ENCODE results near the gene ME2.
A peak's percentile ranks its signal among the peaks of the same experiment; 100 is the strongest.

The ME2 gene

DNA sequence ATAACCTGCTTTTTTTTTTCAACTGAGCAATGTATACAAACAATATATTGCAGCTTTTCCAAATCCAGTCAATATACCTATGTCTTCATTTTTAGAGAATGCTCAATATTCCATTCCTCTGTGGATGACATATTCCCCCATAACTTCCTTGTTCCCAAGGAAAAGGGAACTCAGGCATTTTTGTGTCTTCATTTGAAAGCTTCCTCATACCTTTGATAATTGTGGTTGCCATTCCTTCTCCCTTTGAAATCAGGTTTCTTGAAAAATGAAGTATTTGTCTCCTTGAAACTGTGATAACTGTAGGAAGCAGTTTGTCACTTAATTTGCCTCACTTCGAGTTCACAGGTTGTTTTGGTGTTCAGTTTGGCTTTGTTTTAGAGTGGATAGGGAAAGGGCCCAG, 102.5 kb downstream of the ME2 start:
- no peak overlapping the region for H3K4me3 ChIP-seq (ENCODE audit: low read depth, low read length)
- in situ Hi-C loops (cut with HindIII; ENCODE audit: low sequenced_read_pairs) = no loop called here
- TF ChIP-seq, protein P1, sequence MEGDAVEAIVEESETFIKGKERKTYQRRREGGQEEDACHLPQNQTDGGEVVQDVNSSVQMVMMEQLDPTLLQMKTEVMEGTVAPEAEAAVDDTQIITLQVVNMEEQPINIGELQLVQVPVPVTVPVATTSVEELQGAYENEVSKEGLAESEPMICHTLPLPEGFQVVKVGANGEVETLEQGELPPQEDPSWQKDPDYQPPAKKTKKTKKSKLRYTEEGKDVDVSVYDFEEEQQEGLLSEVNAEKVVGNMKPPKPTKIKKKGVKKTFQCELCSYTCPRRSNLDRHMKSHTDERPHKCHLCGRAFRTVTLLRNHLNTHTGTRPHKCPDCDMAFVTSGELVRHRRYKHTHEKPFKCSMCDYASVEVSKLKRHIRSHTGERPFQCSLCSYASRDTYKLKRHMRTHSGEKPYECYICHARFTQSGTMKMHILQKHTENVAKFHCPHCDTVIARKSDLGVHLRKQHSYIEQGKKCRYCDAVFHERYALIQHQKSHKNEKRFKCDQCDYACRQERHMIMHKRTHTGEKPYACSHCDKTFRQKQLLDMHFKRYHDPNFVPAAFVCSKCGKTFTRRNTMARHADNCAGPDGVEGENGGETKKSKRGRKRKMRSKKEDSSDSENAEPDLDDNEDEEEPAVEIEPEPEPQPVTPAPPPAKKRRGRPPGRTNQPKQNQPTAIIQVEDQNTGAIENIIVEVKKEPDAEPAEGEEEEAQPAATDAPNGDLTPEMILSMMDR (IDR thresholded peaks at IDR 0.05; ENCODE audit: low read depth, low read length, missing control alignments) = no peak
- no peak for DNase-seq (ENCODE audit: low read depth)

DNA sequence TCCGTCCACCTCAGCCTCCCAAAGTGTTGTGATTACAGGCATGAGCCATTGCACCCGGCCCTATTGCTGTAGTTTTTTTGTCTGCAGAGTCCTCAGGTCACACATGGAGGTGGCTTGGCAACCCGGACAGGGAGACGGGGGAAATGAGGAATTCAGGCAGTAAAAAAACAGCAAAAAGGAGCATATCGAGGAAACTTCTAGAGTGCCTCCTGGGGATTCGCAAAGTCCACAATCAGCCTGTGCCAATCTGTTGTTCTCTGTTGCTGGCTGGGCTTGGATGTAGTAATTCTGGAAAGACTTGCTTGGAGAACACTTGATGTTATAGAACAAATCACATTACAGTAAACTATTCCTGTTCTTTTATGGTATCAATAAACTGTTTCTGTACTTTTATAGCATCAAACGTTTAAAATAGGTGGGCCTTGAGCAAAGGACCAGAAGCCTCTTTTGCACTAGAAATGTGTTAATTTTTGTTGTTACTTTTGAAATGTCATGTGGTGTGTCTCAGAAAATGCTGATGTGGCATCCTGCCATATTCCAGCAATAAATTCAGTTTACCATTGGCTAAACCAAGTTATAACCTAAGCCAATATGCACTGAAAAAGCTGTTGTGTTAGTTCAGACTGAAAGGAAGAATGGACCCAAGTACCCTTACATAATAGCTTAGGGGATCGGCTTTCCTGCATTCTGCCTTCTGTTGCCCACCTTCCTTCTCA, 103.3 kb downstream of the ME2 start:
- TF ChIP-seq, protein P1 (IDR thresholded peaks at IDR 0.05; ENCODE audit: low read depth, low read length, missing control alignments) = no peak
- no peak for DNase-seq (ENCODE audit: low read depth)
- in situ Hi-C loops (cut with HindIII; ENCODE audit: low sequenced_read_pairs) = no loop called here
- H3K4me3 ChIP-seq (ENCODE audit: low read depth, low read length) = no peak overlapping the region

DNA sequence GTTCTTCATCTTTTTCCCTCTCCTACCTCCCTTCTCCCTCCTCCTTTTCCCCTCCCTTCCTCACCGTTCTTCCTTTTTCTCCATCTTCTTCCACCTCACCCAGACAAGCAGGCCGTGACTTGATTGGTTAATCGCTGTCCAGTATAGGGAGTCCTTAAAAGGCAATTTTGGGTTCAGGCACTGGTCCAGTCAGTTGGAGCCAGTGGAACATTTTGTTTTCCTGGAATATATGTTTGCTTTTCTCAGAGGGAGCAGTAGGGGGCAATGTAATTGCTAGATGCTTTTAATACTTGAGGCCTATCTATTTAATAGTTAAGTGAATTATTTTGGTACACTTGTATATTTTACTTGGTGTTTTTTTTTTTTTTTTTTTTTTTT, 103.9 kb downstream of the ME2 start:
- TF ChIP-seq, protein P1 (IDR thresholded peaks at IDR 0.05; ENCODE audit: low read depth, low read length, missing control alignments) = no peak
- DNase-seq (ENCODE audit: low read depth) = peak; percentile 24
- in situ Hi-C loops (cut with HindIII; ENCODE audit: low sequenced_read_pairs) = no loop called here
- no peak overlapping the region for H3K4me3 ChIP-seq (ENCODE audit: low read depth, low read length)

DNA sequence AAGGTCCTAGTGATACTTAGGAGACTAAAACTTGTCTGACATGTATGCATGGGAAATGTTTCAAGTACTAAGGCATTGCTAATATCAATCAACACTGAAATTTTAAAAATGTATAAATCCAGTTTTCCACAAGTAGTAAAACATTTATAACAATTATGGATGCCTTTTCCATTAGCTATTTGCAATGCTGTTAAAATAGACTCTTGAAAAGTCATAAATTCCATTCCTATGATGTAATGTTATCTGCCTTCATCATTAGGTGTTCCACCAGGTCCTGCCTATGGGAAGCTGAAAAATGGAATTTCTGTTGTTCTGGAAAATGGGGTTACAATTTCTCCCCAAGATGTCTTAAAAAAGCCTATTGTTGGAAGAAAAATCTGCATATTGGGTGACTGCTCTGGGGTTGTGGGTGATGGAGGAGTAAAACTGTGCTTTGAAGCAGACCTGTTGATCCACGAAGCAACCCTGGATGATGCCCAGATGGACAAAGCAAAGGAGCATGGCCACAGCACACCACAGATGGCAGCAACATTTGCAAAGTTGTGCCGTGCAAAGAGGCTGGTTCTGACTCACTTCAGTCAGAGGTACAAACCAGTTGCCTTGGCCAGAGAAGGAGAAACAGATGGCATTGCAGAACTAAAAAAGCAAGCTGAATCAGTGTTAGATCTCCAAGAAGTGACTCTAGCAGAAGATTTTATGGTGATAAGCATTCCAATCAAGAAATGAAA, 107.6 kb downstream of the ME2 start:
- no peak overlapping the region for H3K4me3 ChIP-seq (ENCODE audit: low read depth, low read length)
- in situ Hi-C loops (cut with HindIII; ENCODE audit: low sequenced_read_pairs) = no loop called here
- no peak for DNase-seq (ENCODE audit: low read depth)
- TF ChIP-seq, protein P1 (IDR thresholded peaks at IDR 0.05; ENCODE audit: low read depth, low read length, missing control alignments) = no peak

DNA sequence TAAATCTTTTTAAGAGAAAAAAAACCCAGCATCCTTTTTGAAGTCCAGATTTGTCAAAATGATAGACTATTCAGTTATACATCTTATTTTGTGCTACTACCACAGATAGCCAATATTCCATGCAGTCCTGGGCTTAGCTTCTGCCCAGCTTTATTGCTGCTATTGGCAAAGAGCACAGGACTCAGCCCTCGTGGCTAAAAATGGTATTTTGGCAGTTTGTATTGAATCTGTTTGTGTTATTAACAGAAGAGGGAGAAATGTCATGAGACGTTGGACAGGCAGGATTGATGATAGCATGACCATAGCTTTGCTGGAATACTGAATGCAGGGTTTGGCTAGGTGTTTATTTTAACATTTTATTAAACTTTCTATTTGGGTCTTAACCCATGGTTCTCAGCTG, 108.3 kb downstream of the ME2 start:
- TF ChIP-seq, protein P1 (IDR thresholded peaks at IDR 0.05; ENCODE audit: low read depth, low read length, missing control alignments) = no peak
- in situ Hi-C loops (cut with HindIII; ENCODE audit: low sequenced_read_pairs) = no loop called here
- H3K4me3 ChIP-seq (ENCODE audit: low read depth, low read length) = no peak overlapping the region
- no peak for DNase-seq (ENCODE audit: low read depth)

DNA sequence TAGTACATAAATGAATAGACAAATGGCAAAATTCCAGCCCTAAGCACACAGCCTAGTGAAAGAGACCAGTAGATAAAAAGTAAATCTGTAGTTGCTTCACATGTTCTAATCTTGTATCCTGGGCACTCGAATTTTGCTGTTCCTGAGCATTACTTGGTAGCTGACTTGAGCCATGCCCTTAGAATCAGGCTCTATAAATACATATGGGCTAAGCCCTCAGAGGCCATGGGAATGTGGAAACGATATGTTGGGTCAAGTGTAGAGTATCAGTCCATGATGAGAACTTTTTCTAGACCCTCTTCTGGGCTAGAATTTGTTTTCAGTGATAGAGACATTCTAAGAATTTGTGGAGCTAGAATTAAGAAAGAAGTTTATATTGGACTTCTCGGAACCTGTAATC, 110.8 kb downstream of the ME2 start:
- in situ Hi-C loops (cut with HindIII; ENCODE audit: low sequenced_read_pairs) = no loop called here
- H3K4me3 ChIP-seq (ENCODE audit: low read depth, low read length) = no peak overlapping the region
- DNase-seq (ENCODE audit: low read depth) = no peak
- TF ChIP-seq, protein P1 (IDR thresholded peaks at IDR 0.05; ENCODE audit: low read depth, low read length, missing control alignments) = no peak
